H1 (cell line): ENCODE measurements around the gene VIM. TPM values are rescaled to one million over a fixed set of nuclear protein-coding genes. Genes with fewer than 3 reads are reported as not detected.

Source experiments
- CTCF ChIA-PET: fragments of 300-600 bp; sonication (Branson Sonifier 250); formaldehyde crosslinking; loops from one replicate; lab custom pipeline; 2021; ENCODE audit not compliant: partially characterized antibody; lab: Charles Lee
- POLR2A ChIA-PET: fragments of 300-600 bp; sonication (Branson Sonifier 250); formaldehyde crosslinking; loops from one replicate; lab custom pipeline; 2021; ENCODE audit warnings: inconsistent platforms; ENCODE audit not compliant: partially characterized antibody; lab: Charles Lee
- DNase-seq, 2 experiments: peaks; one replicate each; pipeline versions ENCODE4 v3.0.0 to v3.0.0-alpha.2; 2010 to 2022; ENCODE audit warnings: low spot score in 2 of 2, low read depth in 1 of 2, mixed read lengths in 1 of 2
- FAIRE-seq: peaks from 2 replicates; lab custom pipeline; 2011; peaks lifted over from hg19 to GRCh38; lab: Jason Lieb, UNC
- H2AFZ ChIP-seq: 2 replicates; pipeline ENCODE4 v1.8.1; 2012; ENCODE audit warnings: low read length, inconsistent platforms
- H2AK5ac ChIP-seq: 2 replicates; pipeline ENCODE4 v1.6.1; 2013; ENCODE audit warnings: low read depth, low read length
- H2BK120ac ChIP-seq: replicated peaks from 2 replicates; pipeline ENCODE3; 2013; ENCODE audit warnings: low read depth, low read length, inconsistent platforms
- H2BK12ac ChIP-seq: 2 replicates; pipeline ENCODE4 v1.6.1; 2013; ENCODE audit warnings: low read depth, low read length
- H2BK15ac ChIP-seq: 2 replicates; pipeline ENCODE4 v1.6.1; 2013; ENCODE audit warnings: low read length
- H2BK20ac ChIP-seq: 2 replicates; pipeline ENCODE4 v1.6.1; 2013; ENCODE audit warnings: low read length
- H2BK5ac ChIP-seq: 2 replicates; pipeline ENCODE4 v1.6.1; 2013; ENCODE audit warnings: low read depth, low read length
- H3K14ac ChIP-seq: 2 replicates; pipeline ENCODE4 v1.6.1; 2013; ENCODE audit warnings: inconsistent platforms; ENCODE audit not compliant: insufficient read length
- H3K18ac ChIP-seq: 2 replicates; pipeline ENCODE4 v1.6.1; 2013; ENCODE audit warnings: low read length; ENCODE audit errors: extremely low read depth
- H3K23ac ChIP-seq: 2 replicates; pipeline ENCODE4 v1.6.1; 2013; ENCODE audit warnings: inconsistent platforms; ENCODE audit not compliant: insufficient read length
- H3K23me2 ChIP-seq: 2 replicates; pipeline ENCODE4 v1.6.1; 2013; ENCODE audit warnings: low read depth, low read length
- H3K27ac ChIP-seq: 2 replicates; pipeline ENCODE4 v1.6.1; 2011; ENCODE audit warnings: low read depth, low read length, inconsistent platforms
- H3K27me3 ChIP-seq, 4 experiments: replicated peaks in 1 of 4; 1 replicate in 1 of 4; 2 replicates in 3 of 4; pipeline versions ENCODE4 v1.6.1 to v1.8.1; 2011 to 2013; ENCODE audit warnings: low read length in 3 of 4, mild to moderate bottlenecking in 3 of 4, inconsistent platforms in 2 of 4, mixed read lengths in 2 of 4, moderate library complexity in 1 of 4; ENCODE audit not compliant: control insufficient read depth in 3 of 4, insufficient read depth in 3 of 4; ENCODE audit errors: extremely low read depth in 1 of 4
- H3K36me3 ChIP-seq, 4 experiments: 2 replicates each; pipeline versions ENCODE4 v1.6.1 to v1.8.1; 2011 to 2013; ENCODE audit warnings: mild to moderate bottlenecking in 4 of 4, low read length in 3 of 4, moderate library complexity in 2 of 4, control low read depth in 1 of 4, inconsistent platforms in 1 of 4; ENCODE audit not compliant: insufficient read depth in 4 of 4, control insufficient read depth in 2 of 4
- H3K4ac ChIP-seq: replicated peaks from 2 replicates; pipeline ENCODE3; 2013; ENCODE audit warnings: low read length, low read depth, mixed read lengths, inconsistent platforms; ENCODE audit not compliant: insufficient read length
- H3K4me1 ChIP-seq, 4 experiments: replicated peaks in 1 of 4; 1 replicate in 1 of 4; 2 replicates in 3 of 4; pipeline versions ENCODE4 v1.6.1 to v1.8.1; 2011 to 2013; ENCODE audit warnings: low read length in 3 of 4, inconsistent platforms in 2 of 4, mixed read lengths in 1 of 4; ENCODE audit not compliant: insufficient read depth in 4 of 4, control insufficient read depth in 3 of 4
- H3K4me2 ChIP-seq, 2 experiments: 2 replicates each; pipeline versions ENCODE4 v1.6.1 to v1.8.1; 2011 to 2013; ENCODE audit warnings: low read depth in 2 of 2, low read length in 2 of 2, control low read depth in 1 of 2, inconsistent platforms in 1 of 2, mild to moderate bottlenecking in 1 of 2; ENCODE audit not compliant: insufficient read depth in 1 of 2
- H3K4me3 ChIP-seq, 4 experiments: fragments of 200-600, 300-600 bp in 1 of 4; sonication (generic), shearing (Covaris generic), sonication (Bioruptor Twin) in 1 of 4; 2 replicates each; pipeline versions ENCODE4 v1.5.1 to v1.8.1; 2011 to 2016; ENCODE audit warnings: low read length in 4 of 4, low read depth in 3 of 4, control low read depth in 2 of 4, inconsistent platforms in 2 of 4, mild to moderate bottlenecking in 2 of 4, mixed read lengths in 1 of 4, moderate library complexity in 1 of 4; ENCODE audit not compliant: insufficient read depth in 2 of 4; ENCODE audit errors: extremely low read depth in 1 of 4
- H3K56ac ChIP-seq: replicated peaks from 2 replicates; pipeline ENCODE3; 2013; ENCODE audit warnings: low read depth, mild to moderate bottlenecking, mixed read lengths, low read length, inconsistent platforms; ENCODE audit not compliant: insufficient read length
- H3K79me1 ChIP-seq: 2 replicates; pipeline ENCODE4 v1.6.1; 2013; ENCODE audit warnings: low read depth, low read length, control low read depth
- H3K79me2 ChIP-seq, 2 experiments: 2 replicates each; pipeline versions ENCODE4 v1.6.1 to v1.8.1; 2012 to 2013; ENCODE audit warnings: low read length in 2 of 2, mild to moderate bottlenecking in 2 of 2, inconsistent platforms in 1 of 2; ENCODE audit not compliant: insufficient read depth in 2 of 2, control insufficient read depth in 1 of 2
- H3K9ac ChIP-seq, 4 experiments: replicated peaks in 1 of 4; 1 replicate in 1 of 4; 2 replicates in 3 of 4; pipeline versions ENCODE4 v1.6.1 to v1.8.1; 2011 to 2013; ENCODE audit warnings: low read depth in 3 of 4, low read length in 3 of 4, control low read depth in 2 of 4, mild to moderate bottlenecking in 2 of 4, moderate library complexity in 2 of 4, inconsistent platforms in 1 of 4; ENCODE audit errors: extremely low read depth in 1 of 4
- H3K9me3 ChIP-seq, 2 experiments: 2 replicates each; pipeline versions ENCODE4 v1.6.1 to v1.8.1; 2012 to 2013; ENCODE audit warnings: mild to moderate bottlenecking in 2 of 2, moderate library complexity in 2 of 2, control low read depth in 1 of 2, inconsistent platforms in 1 of 2, low read depth in 1 of 2, low read length in 1 of 2, mixed read lengths in 1 of 2; ENCODE audit not compliant: insufficient read depth in 2 of 2
- H4K20me1 ChIP-seq, 2 experiments: replicated peaks in 1 of 2; 2 replicates each; pipeline versions ENCODE3 to v1.8.1; 2011 to 2013; ENCODE audit warnings: inconsistent platforms in 2 of 2, low read length in 2 of 2, mild to moderate bottlenecking in 1 of 2; ENCODE audit not compliant: insufficient read depth in 2 of 2, control insufficient read depth in 1 of 2
- H4K5ac ChIP-seq: 2 replicates; pipeline ENCODE4 v1.6.1; 2013; ENCODE audit warnings: low read length, low read depth, mixed read lengths, inconsistent platforms; ENCODE audit not compliant: insufficient read length
- H4K8ac ChIP-seq: 2 replicates; pipeline ENCODE4 v1.8.0; 2013; ENCODE audit warnings: mild to moderate bottlenecking, moderate library complexity, low read length, inconsistent platforms; ENCODE audit not compliant: insufficient read depth; ENCODE audit errors: extremely low read depth
- H4K91ac ChIP-seq: replicated peaks from 2 replicates; pipeline ENCODE3; 2013; ENCODE audit warnings: low read length, mixed read lengths, inconsistent platforms; ENCODE audit not compliant: insufficient read length
- ASH2L ChIP-seq: fragments of 200-600, 300-600 bp; sonication (generic); IDR thresholded peaks from one replicate; pipeline ENCODE4 v1.7.1; 2017; ENCODE audit warnings: low read length
- JUN ChIP-seq: IDR thresholded peaks from 2 replicates; pipeline ENCODE4 v1.6.1; 2011; ENCODE audit warnings: low read depth, mild to moderate bottlenecking, improper control_type of control experiment, low read length
- JUND ChIP-seq: IDR thresholded peaks from 2 replicates; pipeline ENCODE4 v1.6.1; 2011; ENCODE audit warnings: mild to moderate bottlenecking, improper control_type of control experiment, low read length
- KDM4A ChIP-seq: IDR thresholded peaks from one replicate; pipeline ENCODE4 v1.7.1; 2012; ENCODE audit warnings: low read depth, mild to moderate bottlenecking, moderate library complexity, low read length, inconsistent platforms; ENCODE audit not compliant: severe bottlenecking
- KDM5A ChIP-seq: fragments of 200-600 bp; IDR thresholded peaks from 2 replicates; pipeline ENCODE4 v1.7.1; 2012; ENCODE audit warnings: mild to moderate bottlenecking, low read length, inconsistent platforms, mixed read lengths
- NANOG ChIP-seq: IDR thresholded peaks from 2 replicates; pipeline ENCODE4 v1.6.1; 2011; ENCODE audit warnings: low read length, low read depth, mild to moderate bottlenecking, inconsistent platforms; ENCODE audit not compliant: insufficient read depth, poor library complexity, severe bottlenecking
- PHF8 ChIP-seq: fragments of 200-600 bp; sonication (generic); conservative IDR thresholded peaks from 2 replicates; pipeline ENCODE4 v1.7.1; 2012; ENCODE audit warnings: low read depth, mild to moderate bottlenecking, inconsistent platforms, low read length, moderate library complexity
- POLR2A ChIP-seq, 2 experiments: IDR thresholded peaks; 1 replicate in 1 of 2; 2 replicates in 1 of 2; pipeline ENCODE4 v1.6.1; 2011; ENCODE audit warnings: low read depth in 2 of 2, low read length in 2 of 2, mild to moderate bottlenecking in 2 of 2; ENCODE audit errors: control extremely low read depth in 1 of 2
- RNF2 ChIP-seq: fragments of 200-900, 300-1000 bp; sonication (generic); IDR thresholded peaks from 2 replicates; pipeline ENCODE4 v1.7.1; 2016; ENCODE audit warnings: borderline replicate concordance, low read depth, mild to moderate bottlenecking, antibody characterized with exemption, low read length; ENCODE audit not compliant: poor library complexity, severe bottlenecking; ENCODE audit errors: missing control alignments
- SRF ChIP-seq: IDR thresholded peaks from 2 replicates; pipeline ENCODE4 v1.6.1; 2011; ENCODE audit warnings: mild to moderate bottlenecking, low read depth, low read length, moderate library complexity
- TBP ChIP-seq: IDR thresholded peaks from 2 replicates; pipeline ENCODE4 v1.6.1; 2011; ENCODE audit warnings: low read depth, low read length, improper control_type of control experiment
- USF2 ChIP-seq: IDR thresholded peaks from 2 replicates; pipeline ENCODE4 v1.6.1; 2011; ENCODE audit warnings: low read length, improper control_type of control experiment
- ZNF274 ChIP-seq: IDR thresholded peaks from 2 replicates; pipeline ENCODE4 v1.7.0; 2012; ENCODE audit warnings: low read length, borderline replicate concordance; ENCODE audit errors: extremely low read depth
- WGBS, 2 experiments: shearing (Covaris generic) in 1 of 2; methylation state at CpG; one replicate each; pipeline versions ENCODE4 v1.1.6 to v1.1.7; 2013 to 2015; ENCODE audit warnings: low lambda C conversion rate in 2 of 2, mixed read lengths in 2 of 2, inconsistent platforms in 1 of 2, low coverage in 1 of 2, missing lambda C conversion rate in 1 of 2; ENCODE audit not compliant: insufficient replicate concordance in 2 of 2, insufficient coverage in 1 of 2, insufficient read length in 1 of 2; ENCODE audit errors: extremely low coverage in 1 of 2, missing lambda C conversion rate in 1 of 2; 5-methylcytosine and 5-hydroxymethylcytosine counted together
- polyA plus RNA-seq, 7 experiments: library from polyadenylated mRNA; depleted of rRNA in 3 of 7; stranded (reverse) in 5 of 7; unstranded in 2 of 7; fragments of >200 nt in 5 of 7; fragments of 200-250 nt in 2 of 7; gene quantifications; 1 replicate in 5 of 7; 2 replicates in 1 of 7; 4 replicates in 1 of 7; pipeline versions ENCODE4 v1.2.1 to v1.2.3, GENCODE V29; 2011 to 2013; ENCODE audit warnings: missing spikeins in 2 of 7, mixed read lengths in 2 of 7
- total RNA-seq: library from RNA; stranded (reverse); fragmentation: NEBNext Ultra II Directional; extraction: Animal tissue kit (Norgen Biotek cat#: 25700); gene quantifications from 2 replicates; pipeline ENCODE4 v1.2.1, GENCODE V29; 2021

VIM gene
- total and polyA plus RNA-seq, 2 of the 8 experiments (the other 6 are each of a cell fraction or from before 2014, with no cell fraction given) = 347 to 372 TPM

DNA sequence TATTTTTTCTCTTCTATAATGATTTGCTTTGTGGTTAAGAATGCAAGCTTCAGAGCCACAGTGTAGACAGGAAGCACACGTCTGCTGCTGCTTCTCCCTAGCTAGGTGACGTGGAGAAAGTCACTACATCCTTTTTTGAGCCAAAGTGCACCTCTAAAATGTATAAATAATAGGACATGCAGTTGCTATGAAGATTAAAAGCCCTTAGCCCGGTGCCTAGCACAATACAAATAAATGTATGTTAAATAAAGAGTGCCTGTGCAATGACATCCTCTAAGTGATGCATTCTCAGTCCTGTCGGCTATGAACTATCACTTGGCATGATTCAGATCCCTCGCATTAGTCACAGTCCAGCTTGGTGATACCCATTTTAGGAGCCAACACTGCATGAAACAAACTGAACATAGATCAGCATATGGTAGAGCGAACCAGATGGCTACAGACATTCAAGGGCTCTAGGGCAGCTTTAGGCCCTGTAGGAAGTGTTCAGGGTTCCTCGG, 21.8 kb upstream of the VIM start:
- POLR2A ChIA-PET = no interaction called here
- no peak for DNase-seq
- no peak overlapping the region for H4K8ac ChIP-seq
- H3K56ac ChIP-seq = no peak overlapping the region
- no peak overlapping the region; the same call in 1 of the 2 replicates for H2BK12ac ChIP-seq
- CTCF ChIA-PET = interaction anchor here (0.7 kb wide), 1 partner anchor 340 kb away, joined by 3 read pairs; no protein-coding TSS in a partner anchor
- no peak overlapping the region for H3K4ac ChIP-seq
- peaks cover 0 to 8% (median 2%) of the 10 kb centered on the region in 4 experiments; a peak in 3 of 7 replicates for H3K4me1 ChIP-seq
- H3K36me3 ChIP-seq = no peaks in the 10 kb centered on the region
- 82% methylated on average over 7 of the region's 7 CpGs; no CpG with 5 or more reads in 1 of the 2 experiments for WGBS, 2 experiments
- H3K4me2 ChIP-seq = no peak overlapping the region
- H3K9ac ChIP-seq = no peak overlapping the region
- no peaks in the 10 kb centered on the region for H3K79me1 ChIP-seq
- H4K91ac ChIP-seq = no peak overlapping the region
- no peak overlapping the region for H3K27ac ChIP-seq
- no peak overlapping the region for H3K4me3 ChIP-seq
- no peak overlapping the region for H2BK120ac ChIP-seq
- no peaks in the 10 kb centered on the region for H4K20me1 ChIP-seq
- no peaks in the 10 kb centered on the region for H3K9me3 ChIP-seq
- no peak for FAIRE-seq
- peak overlapping the region; percentile 17 for H2AFZ ChIP-seq
- no peak overlapping the region for H2BK5ac ChIP-seq
- no peaks in the 10 kb centered on the region for H3K27me3 ChIP-seq
- H3K23ac ChIP-seq = no peak overlapping the region
- no peak overlapping the region for H2AK5ac ChIP-seq
- H4K5ac ChIP-seq = no peak overlapping the region
- H3K18ac ChIP-seq = no peak overlapping the region
- H3K79me2 ChIP-seq = no peaks in the 10 kb centered on the region
- no peak overlapping the region for H2BK20ac ChIP-seq
- no peak overlapping the region for H3K14ac ChIP-seq
- no peak overlapping the region for H2BK15ac ChIP-seq
- H3K23me2 ChIP-seq = no peaks in the 10 kb centered on the region
- TF ChIP-seq ASH2L = no peak
- TF ChIP-seq POLR2A (IDR thresholded peaks at IDR 0.05; ENCODE audit: control extremely low read depth in 1 of 2, low read depth in 2 of 2, low read length in 2 of 2) = no peak
- TF ChIP-seq TBP = no peak
- TF ChIP-seq SRF = no peak
- no peak for TF ChIP-seq JUN
- TF ChIP-seq KDM4A = no peak
- no peak for TF ChIP-seq KDM5A
- TF ChIP-seq NANOG = no peak
- no peak for TF ChIP-seq RNF2
- no peak for TF ChIP-seq JUND
- TF ChIP-seq PHF8 = no peak
- TF ChIP-seq ZNF274 = no peak
- TF ChIP-seq USF2 = no peak
